CD4-positive, alpha-beta T cell treated with Interleukin-15 for 4 hours (primary cell): Measurements from ENCODE around the gene SCAANT1.

Source experiments
- DNase-seq: peaks from one replicate; pipeline ENCODE4 v3.0.0-alpha.2; 2020; ENCODE audit warnings: low spot score

Gene SCAANT1

GRCh38 chr3:63863150-63864007, 48.8 kb downstream of the SCAANT1 start, which contains the start of the genes ATXN7 and THOC7:
ATXN7 (plus strand) TSS chr3:63863867; CDS start chr3:63912599, 48,732 bp downstream.
THOC7 (minus strand) TSS chr3:63863805; CDS start chr3:63863790, 15 bp downstream.
- DNase-seq: peak; percentile 71

DNA sequence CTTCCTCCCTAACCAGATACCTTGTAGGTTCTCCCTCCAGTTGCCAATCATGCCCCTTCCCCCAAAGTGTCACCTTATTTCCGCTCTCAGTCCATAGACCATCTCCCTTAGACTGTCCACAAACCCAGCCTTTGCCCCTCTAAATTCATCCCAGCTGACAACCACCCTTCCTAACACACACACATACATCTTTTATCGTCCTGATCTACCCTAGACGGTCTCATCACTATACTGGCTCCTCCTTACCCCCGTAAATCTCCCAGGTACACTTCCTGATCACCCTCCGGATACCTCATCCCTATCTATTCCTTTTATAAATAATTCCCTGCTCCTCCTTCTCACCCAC, 49.4 kb downstream of the SCAANT1 start:
- DNase-seq: no peak
